MM.1S (cell line): ENCODE measurements around the gene NUAK1.

ENCODE experiments used
- EZH2 ChIP-seq: fragments of 300-600 bp; sonication (generic); optimal IDR thresholded peaks from 2 replicates; pipeline ENCODE3; 2017; ENCODE audit warnings: low read depth, mild to moderate bottlenecking, antibody characterized with exemption, low read length, mixed read lengths
- TF ChIP-seq, protein P1 (sequence below): fragments of 300-600 bp; sonication (generic); IDR thresholded peaks from 2 replicates; pipeline ENCODE4 v1.5.1; 2016; ENCODE audit warnings: antibody characterized with exemption, low read length, mixed read lengths

- no peak for TF ChIP-seq EZH2
- TF ChIP-seq, protein P1, sequence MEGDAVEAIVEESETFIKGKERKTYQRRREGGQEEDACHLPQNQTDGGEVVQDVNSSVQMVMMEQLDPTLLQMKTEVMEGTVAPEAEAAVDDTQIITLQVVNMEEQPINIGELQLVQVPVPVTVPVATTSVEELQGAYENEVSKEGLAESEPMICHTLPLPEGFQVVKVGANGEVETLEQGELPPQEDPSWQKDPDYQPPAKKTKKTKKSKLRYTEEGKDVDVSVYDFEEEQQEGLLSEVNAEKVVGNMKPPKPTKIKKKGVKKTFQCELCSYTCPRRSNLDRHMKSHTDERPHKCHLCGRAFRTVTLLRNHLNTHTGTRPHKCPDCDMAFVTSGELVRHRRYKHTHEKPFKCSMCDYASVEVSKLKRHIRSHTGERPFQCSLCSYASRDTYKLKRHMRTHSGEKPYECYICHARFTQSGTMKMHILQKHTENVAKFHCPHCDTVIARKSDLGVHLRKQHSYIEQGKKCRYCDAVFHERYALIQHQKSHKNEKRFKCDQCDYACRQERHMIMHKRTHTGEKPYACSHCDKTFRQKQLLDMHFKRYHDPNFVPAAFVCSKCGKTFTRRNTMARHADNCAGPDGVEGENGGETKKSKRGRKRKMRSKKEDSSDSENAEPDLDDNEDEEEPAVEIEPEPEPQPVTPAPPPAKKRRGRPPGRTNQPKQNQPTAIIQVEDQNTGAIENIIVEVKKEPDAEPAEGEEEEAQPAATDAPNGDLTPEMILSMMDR = no peak
Measured at GRCh38 chr12:106084014-106084671, 54.6 kb downstream of the NUAK1 start.
